ENCODE data around the gene PMEPA1. TPM values are rescaled to one million over a fixed set of nuclear protein-coding genes. Genes with fewer than 3 reads are reported as not detected.

PMEPA1 gene
- total RNA-seq, 1 experiment from 2014 or later = 1.9 TPM

GRCh38 chr20:57622579-57623381 is 87.0 kb downstream of the PMEPA1 start:
- Histone ChIP-seq H3K4me2 (ENCODE audit: low read depth, low read length, poor library complexity, severe bottlenecking) (no peak overlapping the region), H3K9me2 (replicated peaks; ENCODE audit: insufficient read depth, low read length) (no peaks in the 10 kb centered on the region), H3K27ac (ENCODE audit: low read length) (no peak overlapping the region), H4K20me1 (ENCODE audit: insufficient read depth, low read depth, low read length) (no peaks in the 10 kb centered on the region), H3K9ac (ENCODE audit: low read length) (no peak overlapping the region), H3K27me3 (ENCODE audit: low read length) (peaks cover 3% of the 10 kb centered on the region; the same call in 1 of the 2 replicates), H3K36me3 (ENCODE audit: insufficient read depth, low read length) (no peaks in the 10 kb centered on the region), H3K4me3 (ENCODE audit: low read length) (no peak overlapping the region), H2AFZ (ENCODE audit: low read length) (no peak overlapping the region), H3K79me2 (ENCODE audit: low read length) (no peaks in the 10 kb centered on the region), H3K9me3 (ENCODE audit: low read length) (no peaks in the 10 kb centered on the region), H3K4me1 (ENCODE audit: low read length) (peaks cover 47% of the 10 kb centered on the region)
- DNase-seq = peak; percentile 88

GRCh38 chr20:57622201-57622570 is 87.6 kb downstream of the PMEPA1 start:
- no peak overlapping the region for H3K4me3 ChIP-seq (ENCODE audit: low read length)
- peaks cover 44% of the 10 kb centered on the region for H3K4me1 ChIP-seq (ENCODE audit: low read length)
- H3K9me3 ChIP-seq (ENCODE audit: low read length) = no peaks in the 10 kb centered on the region
- H3K4me2 ChIP-seq (ENCODE audit: low read depth, low read length, poor library complexity, severe bottlenecking) = no peak overlapping the region
- no peaks in the 10 kb centered on the region for H4K20me1 ChIP-seq (ENCODE audit: insufficient read depth, low read depth, low read length)
- no peak overlapping the region for H3K27ac ChIP-seq (ENCODE audit: low read length)
- H3K9me2 ChIP-seq (replicated peaks; ENCODE audit: insufficient read depth, low read length) = no peaks in the 10 kb centered on the region
- no peaks in the 10 kb centered on the region for H3K79me2 ChIP-seq (ENCODE audit: low read length)
- no peak overlapping the region for H3K9ac ChIP-seq (ENCODE audit: low read length)
- no peaks in the 10 kb centered on the region for H3K36me3 ChIP-seq (ENCODE audit: insufficient read depth, low read length)
- DNase-seq = no peak
- H2AFZ ChIP-seq (ENCODE audit: low read length) = no peak overlapping the region
- H3K27me3 ChIP-seq (ENCODE audit: low read length) = peaks cover 3% of the 10 kb centered on the region; the same call in 1 of the 2 replicates

DNA sequence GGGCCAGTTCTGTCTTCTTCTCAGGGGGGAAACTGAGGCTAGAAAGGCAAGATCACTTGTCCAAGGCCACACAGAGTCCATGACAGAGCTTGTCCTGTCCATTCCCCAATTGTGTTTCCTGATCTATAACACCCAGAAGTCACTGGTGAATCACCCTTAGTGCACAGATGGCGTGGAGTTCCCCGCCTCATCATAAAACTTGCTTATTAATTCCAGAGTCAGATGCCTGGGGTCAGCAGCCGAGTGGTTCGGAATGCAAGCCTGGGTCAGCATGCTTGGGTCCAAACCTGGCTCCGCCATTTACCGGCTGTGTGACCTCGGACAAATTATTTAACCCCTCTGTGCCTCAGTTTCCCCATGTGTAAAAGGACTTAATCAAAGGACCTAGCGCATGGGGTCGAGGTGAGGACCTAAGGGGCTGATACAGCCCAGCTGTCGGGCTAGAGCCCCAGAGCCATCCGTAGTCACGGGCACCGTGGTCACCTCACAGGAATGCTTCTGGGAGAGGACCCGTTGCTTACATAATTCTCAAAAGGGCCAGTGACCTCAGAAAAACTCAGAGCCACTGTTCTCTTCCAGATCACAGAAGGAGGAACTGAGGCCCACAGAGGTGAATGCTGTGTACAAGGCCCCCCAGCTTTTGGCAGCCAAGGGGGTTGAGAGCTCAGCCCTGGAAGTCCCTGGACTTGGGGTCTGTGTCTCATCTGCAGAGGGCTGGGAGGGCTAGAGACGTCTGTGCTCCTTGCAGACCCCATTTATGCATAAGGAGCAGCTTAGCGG is 88.2 kb downstream of the PMEPA1 start:
- no peaks in the 10 kb centered on the region for H4K20me1 ChIP-seq (ENCODE audit: insufficient read depth, low read depth, low read length)
- DNase-seq = no peak
- H3K4me2 ChIP-seq (ENCODE audit: low read depth, low read length, poor library complexity, severe bottlenecking) = peak overlapping the region; percentile 74
- H3K4me3 ChIP-seq (ENCODE audit: low read length) = peak overlapping the region; percentile 54; the same call in 1 of the 2 replicates
- no peak overlapping the region for H3K9ac ChIP-seq (ENCODE audit: low read length)
- H3K79me2 ChIP-seq (ENCODE audit: low read length) = no peaks in the 10 kb centered on the region
- no peak overlapping the region for H3K27ac ChIP-seq (ENCODE audit: low read length)
- no peaks in the 10 kb centered on the region for H3K36me3 ChIP-seq (ENCODE audit: insufficient read depth, low read length)
- peaks cover 44% of the 10 kb centered on the region for H3K4me1 ChIP-seq (ENCODE audit: low read length)
- H2AFZ ChIP-seq (ENCODE audit: low read length) = 0 out of 2 replicates have a peak overlapping the region, but pooled peaks have one; percentile 86
- H3K9me3 ChIP-seq (ENCODE audit: low read length) = no peaks in the 10 kb centered on the region
- no peaks in the 10 kb centered on the region for H3K9me2 ChIP-seq (replicated peaks; ENCODE audit: insufficient read depth, low read length)
- H3K27me3 ChIP-seq (ENCODE audit: low read length) = peaks cover 3% of the 10 kb centered on the region; the same call in 1 of the 2 replicates

- H4K20me1 ChIP-seq (ENCODE audit: insufficient read depth, low read depth, low read length) = no peaks in the 10 kb centered on the region
- no peaks in the 10 kb centered on the region for H3K9me3 ChIP-seq (ENCODE audit: low read length)
- peaks cover 3% of the 10 kb centered on the region; the same call in 1 of the 2 replicates for H3K27me3 ChIP-seq (ENCODE audit: low read length)
- DNase-seq = peak; percentile 79
- H3K27ac ChIP-seq (ENCODE audit: low read length) = peak overlapping the region; percentile 66
- no peaks in the 10 kb centered on the region for H3K9me2 ChIP-seq (replicated peaks; ENCODE audit: insufficient read depth, low read length)
- no peaks in the 10 kb centered on the region for H3K79me2 ChIP-seq (ENCODE audit: low read length)
- H3K4me3 ChIP-seq (ENCODE audit: low read length) = peak overlapping the region; percentile 54
- H2AFZ ChIP-seq (ENCODE audit: low read length) = peak overlapping the region; percentile 86; the same call in 1 of the 2 replicates
- H3K9ac ChIP-seq (ENCODE audit: low read length) = peak overlapping the region; percentile 52
- H3K4me1 ChIP-seq (ENCODE audit: low read length) = peaks cover 44% of the 10 kb centered on the region
- H3K4me2 ChIP-seq (ENCODE audit: low read depth, low read length, poor library complexity, severe bottlenecking) = peak overlapping the region; percentile 74
- no peaks in the 10 kb centered on the region for H3K36me3 ChIP-seq (ENCODE audit: insufficient read depth, low read length)
These were observed 88.8 kb downstream of the PMEPA1 start for GRCh38 chr20:57620999-57621398.

DNA sequence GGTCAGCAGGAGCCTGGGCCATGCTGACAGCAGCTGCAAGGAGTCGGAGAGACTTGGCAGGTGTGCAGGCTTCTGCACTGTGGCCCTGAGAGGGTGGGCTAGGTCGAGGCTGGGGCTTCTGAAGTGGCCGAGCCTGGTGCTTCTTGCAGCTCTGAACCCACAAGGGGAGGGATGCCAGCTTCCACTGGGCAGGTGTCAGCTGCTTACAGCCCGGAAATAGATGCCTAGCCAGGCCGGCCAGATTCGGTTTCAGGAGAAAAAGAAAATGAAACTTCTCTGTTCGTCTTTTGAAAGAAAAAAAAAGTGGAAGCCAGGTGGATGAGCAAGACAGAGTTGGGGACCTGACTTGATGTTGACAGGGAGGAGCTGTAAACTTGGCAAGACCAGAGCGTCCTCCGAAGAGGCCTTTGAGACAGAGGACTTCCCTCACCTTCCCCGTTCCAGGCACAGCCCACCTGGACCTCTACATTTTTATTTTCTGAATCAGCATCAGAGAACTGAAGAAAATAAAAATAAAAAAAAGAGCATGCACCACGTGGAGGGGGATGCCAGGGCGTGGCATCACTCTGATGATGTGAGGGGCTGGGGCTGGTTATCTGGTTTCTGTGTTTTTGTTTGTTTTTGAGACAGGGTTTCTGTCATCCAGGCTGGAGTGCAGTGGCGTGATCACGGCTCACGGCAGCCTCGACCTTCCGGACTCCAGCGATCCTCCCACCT is 89.4 kb downstream of the PMEPA1 start, which contains the start of gene ZBP1:
Gene ZBP1, minus strand, starts transcription at position 153 of the 717 bp plus-strand sequence. Its CDS starts 131 bp downstream, at position 22.
- peak within 1 kb of the TSS; percentile 52 for H3K9ac ChIP-seq (ENCODE audit: low read length)
- H2AFZ ChIP-seq (ENCODE audit: low read length) = peak within 1 kb of the TSS; percentile 86

DNA sequence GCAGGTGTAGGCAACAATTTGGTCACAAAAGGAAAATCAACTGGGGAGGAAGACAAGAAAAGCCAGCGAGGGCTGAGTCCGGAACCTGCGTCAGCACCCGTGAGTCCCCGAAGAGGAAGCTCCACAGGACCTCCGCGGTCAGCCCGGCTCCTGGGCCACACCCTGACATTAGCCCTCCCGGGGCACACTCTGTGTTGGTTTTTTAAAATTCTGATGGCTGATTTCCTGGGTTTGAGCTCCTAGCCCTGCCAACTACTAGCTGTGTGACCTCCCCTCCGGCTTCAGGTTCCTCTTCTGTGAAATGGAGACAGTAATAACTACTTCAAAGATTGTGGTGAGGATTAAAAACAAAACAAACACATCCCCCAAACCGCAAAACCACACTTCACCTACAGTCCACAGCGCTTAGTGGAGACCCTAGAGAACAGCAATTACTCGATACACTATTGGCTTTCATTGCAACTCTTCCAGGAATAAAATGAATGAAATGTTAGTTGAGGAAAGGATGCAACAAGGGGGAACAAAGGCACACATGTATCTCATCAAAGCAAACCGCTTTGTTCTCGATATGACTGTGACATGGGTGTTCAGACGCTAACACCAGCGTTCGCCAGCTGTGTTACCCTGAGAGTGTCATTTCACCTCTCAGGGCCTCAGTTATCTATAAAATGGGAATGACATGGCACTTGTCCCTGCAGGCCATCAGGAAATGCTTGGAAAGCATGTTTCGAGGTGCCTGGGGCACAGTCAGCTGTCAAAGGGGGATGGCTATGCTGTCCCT is 90.6 kb downstream of the PMEPA1 start:
- Histone ChIP-seq H3K36me3 (ENCODE audit: insufficient read depth, low read length) (no peaks in the 10 kb centered on the region), H3K4me3 (ENCODE audit: low read length) (peak overlapping the region; percentile 54), H3K27me3 (ENCODE audit: low read length) (peaks cover 3% of the 10 kb centered on the region; the same call in 1 of the 2 replicates), H3K4me2 (ENCODE audit: low read depth, low read length, poor library complexity, severe bottlenecking) (peak overlapping the region; percentile 74), H3K9ac (ENCODE audit: low read length) (peak overlapping the region; percentile 43), H3K79me2 (ENCODE audit: low read length) (no peaks in the 10 kb centered on the region), H3K9me3 (ENCODE audit: low read length) (no peaks in the 10 kb centered on the region), H3K9me2 (replicated peaks; ENCODE audit: insufficient read depth, low read length) (no peaks in the 10 kb centered on the region), H3K4me1 (ENCODE audit: low read length) (peaks cover 44% of the 10 kb centered on the region), H4K20me1 (ENCODE audit: insufficient read depth, low read depth, low read length) (no peaks in the 10 kb centered on the region), H3K27ac (ENCODE audit: low read length) (no peak overlapping the region), H2AFZ (ENCODE audit: low read length) (no peak overlapping the region; the same call in 1 of the 2 replicates)
- DNase-seq = peak; percentile 64

More for the DNA sequence above, 89.4 kb downstream of the PMEPA1 start, which contains the start of gene ZBP1:
- Histone ChIP-seq H3K4me1 (ENCODE audit: low read length) (peaks cover 44% of the 10 kb centered on the region), H3K27me3 (ENCODE audit: low read length) (peaks cover 3% of the 10 kb centered on the region; the same call in 1 of the 2 replicates), H3K4me3 (ENCODE audit: low read length) (peak within 1 kb of the TSS; percentile 54), H3K9me2 (replicated peaks; ENCODE audit: insufficient read depth, low read length) (no peaks in the 10 kb centered on the region), H3K27ac (ENCODE audit: low read length) (peak within 1 kb of the TSS; percentile 66), H3K36me3 (ENCODE audit: insufficient read depth, low read length) (no peaks in the 10 kb centered on the region), H3K79me2 (ENCODE audit: low read length) (no peaks in the 10 kb centered on the region), H3K9me3 (ENCODE audit: low read length) (no peaks in the 10 kb centered on the region), H3K4me2 (ENCODE audit: low read depth, low read length, poor library complexity, severe bottlenecking) (peak within 1 kb of the TSS; percentile 74), H4K20me1 (ENCODE audit: insufficient read depth, low read depth, low read length) (no peaks in the 10 kb centered on the region)
- peak; percentile 74 for DNase-seq

DNA sequence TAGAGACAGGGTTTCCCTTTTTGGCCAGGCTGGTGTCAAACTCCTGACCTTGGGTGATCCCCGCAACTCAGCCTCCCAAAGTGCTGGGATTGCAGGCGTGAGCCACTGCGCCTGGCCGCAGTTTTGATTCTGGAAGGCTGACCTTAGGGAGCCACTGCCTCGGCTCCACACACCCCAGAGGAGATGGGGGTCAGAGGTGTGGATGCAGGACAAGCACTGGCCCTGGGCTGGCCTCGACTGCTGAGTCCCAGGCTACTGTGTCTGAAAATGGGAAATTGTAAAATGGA is 91.1 kb downstream of the PMEPA1 start:
- Histone ChIP-seq H3K27me3 (ENCODE audit: low read length) (peaks cover 3% of the 10 kb centered on the region; the same call in 1 of the 2 replicates), H3K79me2 (ENCODE audit: low read length) (no peaks in the 10 kb centered on the region), H3K4me2 (ENCODE audit: low read depth, low read length, poor library complexity, severe bottlenecking) (peak overlapping the region; percentile 74), H3K9ac (ENCODE audit: low read length) (peak overlapping the region; percentile 43), H3K9me2 (replicated peaks; ENCODE audit: insufficient read depth, low read length) (no peaks in the 10 kb centered on the region), H3K4me3 (ENCODE audit: low read length) (peak overlapping the region; percentile 54), H3K36me3 (ENCODE audit: insufficient read depth, low read length) (no peaks in the 10 kb centered on the region), H4K20me1 (ENCODE audit: insufficient read depth, low read depth, low read length) (no peaks in the 10 kb centered on the region), H3K27ac (ENCODE audit: low read length) (no peak overlapping the region), H3K9me3 (ENCODE audit: low read length) (no peaks in the 10 kb centered on the region), H2AFZ (ENCODE audit: low read length) (no peak overlapping the region), H3K4me1 (ENCODE audit: low read length) (peaks cover 44% of the 10 kb centered on the region)
- no peak for DNase-seq
